Gastroesophageal sphincter (tissue), 3 donors: ENCODE results near the gene CFAP68.

Experiments used
- POLR2A ChIP-seq, 2 donors: fragments of 450-650 bp; IDR thresholded peaks; one replicate each; pipeline ENCODE4 v1.6.1; 2017; ENCODE audit warnings: antibody characterized with exemption in 2 of 2, mild to moderate bottlenecking in 2 of 2, moderate library complexity in 1 of 2
- POLR2AphosphoS5 ChIP-seq: sonication (generic); formaldehyde crosslinking; IDR thresholded peaks from one replicate; pipeline ENCODE4 v1.6.1; 2017; ENCODE audit warnings: antibody characterized with exemption
- TF ChIP-seq, protein P1 (sequence below), 4 experiments: fragments of 200-600 bp in 2 of 4; fragments of 450-650 bp in 2 of 4; sonication (generic) in 1 of 4; IDR thresholded peaks; one replicate each; pipeline ENCODE4 v1.5.1; 2017 to 2019; ENCODE audit warnings: antibody characterized with exemption in 4 of 4, mild to moderate bottlenecking in 2 of 4, moderate library complexity in 2 of 4

DNA sequence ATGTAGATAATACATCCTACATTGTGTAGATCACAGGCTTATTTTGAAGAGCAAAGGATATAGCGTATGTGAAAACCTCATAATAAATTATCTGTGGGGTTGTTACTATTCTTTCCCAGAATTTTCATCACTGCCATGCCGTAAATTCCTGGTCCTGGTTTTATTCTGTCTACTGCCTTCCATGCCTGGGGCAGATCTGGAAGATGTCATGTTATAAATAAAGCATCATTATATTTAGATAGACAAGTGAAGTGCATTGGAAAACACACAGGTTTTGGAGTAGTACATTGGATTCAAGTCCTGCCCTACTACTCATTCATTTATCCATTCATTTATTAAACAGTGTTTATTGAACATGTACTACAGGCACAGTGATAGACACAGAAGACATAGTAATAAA, 41.6 kb downstream of the CFAP68 start:
- TF ChIP-seq POLR2A (IDR thresholded peaks at IDR 0.05) (no peak), POLR2AphosphoS5 (no peak)
- TF ChIP-seq, protein P1, sequence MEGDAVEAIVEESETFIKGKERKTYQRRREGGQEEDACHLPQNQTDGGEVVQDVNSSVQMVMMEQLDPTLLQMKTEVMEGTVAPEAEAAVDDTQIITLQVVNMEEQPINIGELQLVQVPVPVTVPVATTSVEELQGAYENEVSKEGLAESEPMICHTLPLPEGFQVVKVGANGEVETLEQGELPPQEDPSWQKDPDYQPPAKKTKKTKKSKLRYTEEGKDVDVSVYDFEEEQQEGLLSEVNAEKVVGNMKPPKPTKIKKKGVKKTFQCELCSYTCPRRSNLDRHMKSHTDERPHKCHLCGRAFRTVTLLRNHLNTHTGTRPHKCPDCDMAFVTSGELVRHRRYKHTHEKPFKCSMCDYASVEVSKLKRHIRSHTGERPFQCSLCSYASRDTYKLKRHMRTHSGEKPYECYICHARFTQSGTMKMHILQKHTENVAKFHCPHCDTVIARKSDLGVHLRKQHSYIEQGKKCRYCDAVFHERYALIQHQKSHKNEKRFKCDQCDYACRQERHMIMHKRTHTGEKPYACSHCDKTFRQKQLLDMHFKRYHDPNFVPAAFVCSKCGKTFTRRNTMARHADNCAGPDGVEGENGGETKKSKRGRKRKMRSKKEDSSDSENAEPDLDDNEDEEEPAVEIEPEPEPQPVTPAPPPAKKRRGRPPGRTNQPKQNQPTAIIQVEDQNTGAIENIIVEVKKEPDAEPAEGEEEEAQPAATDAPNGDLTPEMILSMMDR (IDR thresholded peaks at IDR 0.05) = no peak
